Testis (tissue), 3 donors: ENCODE measurements around the gene AGBL2. TPM values are rescaled to one million over a fixed set of nuclear protein-coding genes. Genes with fewer than 3 reads are reported as not detected.
"Not testable (repeated sequence)": the region's sequence is repeated elsewhere in the genome, so short reads cannot be mapped to it uniquely, and the experiment has no call there.

Experiments
- DNase-seq: peaks from one replicate; pipeline ENCODE4 v3.0.0-alpha.2; 2019
- H3K27ac ChIP-seq, 2 donors: fragments of 200-600 bp; sonication (generic); one replicate each; pipeline ENCODE4 v1.5.1; 2019
- H3K27me3 ChIP-seq: fragments of 200-600 bp; sonication (generic); one replicate; pipeline ENCODE4 v1.5.1; 2019
- H3K36me3 ChIP-seq: fragments of 200-600 bp; sonication (generic); one replicate; pipeline ENCODE4 v1.5.1; 2017; ENCODE audit warnings: low read depth; ENCODE audit errors: missing control alignments
- H3K4me1 ChIP-seq: fragments of 200-600 bp; sonication (generic); one replicate; pipeline ENCODE4 v1.5.1; 2019
- H3K4me3 ChIP-seq, 2 donors: fragments of 200-600 bp; sonication (generic); one replicate each; pipeline ENCODE4 v1.5.1; 2017 to 2019
- H3K9me3 ChIP-seq: fragments of 200-600 bp; sonication (generic); one replicate; pipeline ENCODE4 v1.5.1; 2017
- CTCF ChIP-seq, 3 experiments: fragments of 450-650 bp in 2 of 3; fragments of 200-600 bp in 1 of 3; sonication (generic) in 1 of 3; IDR thresholded peaks; one replicate each; pipeline ENCODE4 v1.5.1; 2016 to 2019; ENCODE audit warnings: antibody characterized with exemption in 3 of 3, mild to moderate bottlenecking in 2 of 3, moderate library complexity in 1 of 3
- POLR2A ChIP-seq: fragments of 450-650 bp; IDR thresholded peaks from one replicate; pipeline ENCODE4 v1.6.1; 2017; ENCODE audit warnings: antibody characterized with exemption, mild to moderate bottlenecking, moderate library complexity
- WGBS, 2 donors: methylation state at CpG; one replicate each; pipeline ENCODE4 v1.1.5; 2018; 5-methylcytosine and 5-hydroxymethylcytosine counted together
- intact Hi-C: fragments of 100-400 bp; cut with DNase I; formaldehyde crosslinking; loops from one replicate; pipeline ENCODE4 v1.15.1; 2023; ENCODE audit warnings: low total_unique reads
- polyA plus RNA-seq: library from polyadenylated mRNA; stranded (reverse); fragments of 350-450 nt; fragmentation: Illumina TruSeq; extraction: RNeasy Lipid Tissue Mini Kit (QIAGEN cat#74804); gene quantifications from one replicate; pipeline ENCODE4 v1.2.3, GENCODE V29; 2014; ENCODE audit warnings: low read depth, low replicate concordance; ENCODE audit not compliant: insufficient read depth
- total RNA-seq, 2 donors: library from RNA; depleted of rRNA; stranded (reverse); fragments of >200 nt; gene quantifications; one replicate each; pipeline ENCODE4 v1.2.3, GENCODE V29; 2016

Gene AGBL2
- total and polyA plus RNA-seq, 3 donors from 2014 or later: 25.8 to 65.2 (median 40.6) TPM

GRCh38 chr11:47672283-47672730 is 42.9 kb downstream of the AGBL2 start:
- no peak overlapping the region for H3K27ac ChIP-seq
- no peaks in the 10 kb centered on the region for H3K4me1 ChIP-seq
- no peaks in the 10 kb centered on the region for H3K9me3 ChIP-seq
- TF ChIP-seq POLR2A (no peak), CTCF (IDR thresholded peaks at IDR 0.05) (no peak)
- no peaks in the 10 kb centered on the region for H3K36me3 ChIP-seq
- intact Hi-C loops: no loop called here
- no peaks in the 10 kb centered on the region for H3K27me3 ChIP-seq
- WGBS, 2 donors: 93% methylated on average over 5 of the region's 5 CpGs
- H3K4me3 ChIP-seq: no peak overlapping the region
- DNase-seq: no peak

- intact Hi-C loops: no loop called here
- H3K27me3 ChIP-seq: no peaks in the 10 kb centered on the region
- H3K36me3 ChIP-seq: no peaks in the 10 kb centered on the region
- no peak overlapping the region for H3K4me3 ChIP-seq
- TF ChIP-seq CTCF (IDR thresholded peaks at IDR 0.05): no peak
- TF ChIP-seq POLR2A: no peak
- no peak overlapping the region for H3K27ac ChIP-seq
- no peaks in the 10 kb centered on the region for H3K4me1 ChIP-seq
- 96 to 98% methylated on average over 6 of the region's 6 CpGs for WGBS, 2 donors
- no peak for DNase-seq
- no peaks in the 10 kb centered on the region for H3K9me3 ChIP-seq
Measured at GRCh38 chr11:47669856-47670255, 45.3 kb downstream of the AGBL2 start.

- no peak for DNase-seq
- Histone ChIP-seq H3K9me3 (no peaks in the 10 kb centered on the region), H3K4me3 (no peak overlapping the region), H3K36me3 (no peaks in the 10 kb centered on the region), H3K27me3 (no peaks in the 10 kb centered on the region), H3K27ac (no peak overlapping the region), H3K4me1 (no peaks in the 10 kb centered on the region)
- intact Hi-C loops: no loop called here
- TF ChIP-seq POLR2A (no peak), CTCF (IDR thresholded peaks at IDR 0.05) (no peak)
Measured at GRCh38 chr11:47668665-47669064, 46.5 kb downstream of the AGBL2 start.

GRCh38 chr11:47667555-47667954 is 47.6 kb downstream of the AGBL2 start:
- Histone ChIP-seq H3K36me3 (no peaks in the 10 kb centered on the region), H3K27ac (no peak overlapping the region), H3K9me3 (no peaks in the 10 kb centered on the region), H3K4me1 (no peaks in the 10 kb centered on the region), H3K4me3 (no peak overlapping the region), H3K27me3 (no peaks in the 10 kb centered on the region)
- TF ChIP-seq POLR2A: no peak
- TF ChIP-seq CTCF (IDR thresholded peaks at IDR 0.05): no peak
- WGBS, 2 donors: 51 to 66% methylated on average over 2 of the region's 2 CpGs
- intact Hi-C loops: no loop called here
- no peak for DNase-seq

- intact Hi-C loops: no loop called here
- Histone ChIP-seq H3K27ac (no peak overlapping the region), H3K4me1 (no peaks in the 10 kb centered on the region), H3K4me3 (no peak overlapping the region), H3K36me3 (no peaks in the 10 kb centered on the region), H3K9me3 (no peaks in the 10 kb centered on the region), H3K27me3 (no peaks in the 10 kb centered on the region)
- TF ChIP-seq POLR2A: no peak
- no peak for TF ChIP-seq CTCF (IDR thresholded peaks at IDR 0.05)
- 30 to 57% methylated on average over 3 to 4 of the region's 4 CpGs for WGBS, 2 donors
- DNase-seq: no peak
Measured at GRCh38 chr11:47667135-47667534, 48.0 kb downstream of the AGBL2 start.

GRCh38 chr11:47664936-47665335 is 50.2 kb downstream of the AGBL2 start:
- H3K4me1 ChIP-seq, H3K9me3 ChIP-seq, H3K36me3 ChIP-seq, H3K27ac ChIP-seq, H3K4me3 ChIP-seq, intact Hi-C loops, H3K27me3 ChIP-seq, DNase-seq: not testable (repeated sequence)
- 89 to 96% methylated on average over 4 of the region's 4 CpGs for WGBS, 2 donors
